Liver (tissue), 3 donors: Measurements from ENCODE around the gene MCF2.

Experiments used
- ATF3 ChIP-seq: IDR thresholded peaks from 2 replicates; pipeline ENCODE4 v1.6.1; 2016; ENCODE audit warnings: antibody characterized with exemption
- CTCF ChIP-seq: fragments of 150-350 bp; IDR thresholded peaks from 2 replicates; pipeline ENCODE4 v1.5.1; 2017; ENCODE audit warnings: improper control_type of control experiment, low read depth, low read length; ENCODE audit not compliant: missing input control
- JUND ChIP-seq, 2 donors: IDR thresholded peaks; 2 replicates each; pipeline ENCODE4 v1.6.1; 2016; ENCODE audit warnings: antibody characterized with exemption in 2 of 2
- REST ChIP-seq: IDR thresholded peaks from 2 replicates; pipeline ENCODE4 v1.6.1; 2016; ENCODE audit warnings: antibody characterized with exemption, mild to moderate bottlenecking
- SP1 ChIP-seq: IDR thresholded peaks from 2 replicates; pipeline ENCODE4 v1.6.1; 2018; ENCODE audit warnings: antibody characterized with exemption, mild to moderate bottlenecking
- YY1 ChIP-seq: IDR thresholded peaks from 2 replicates; pipeline ENCODE4 v1.6.1; 2016; ENCODE audit warnings: antibody characterized with exemption, mild to moderate bottlenecking
- ZBTB33 ChIP-seq: IDR thresholded peaks from 2 replicates; pipeline ENCODE4 v1.6.1; 2016; ENCODE audit warnings: antibody characterized with exemption
- donor health status: healthy.
- donor health status: healthy.

- TF ChIP-seq CTCF: no peak
- no peak for TF ChIP-seq ZBTB33
- no peak for TF ChIP-seq YY1
- no peak for TF ChIP-seq ATF3
- TF ChIP-seq REST: no peak
- TF ChIP-seq JUND (IDR thresholded peaks at IDR 0.05): no peak
- no peak for TF ChIP-seq SP1
Observed at GRCh38 chrX:139585613-139586012, 122.4 kb downstream of the MCF2 start.
